Measurements from ENCODE around the gene SVEP1.
"Not testable (repeated sequence)": the region's sequence is repeated elsewhere in the genome, so short reads cannot be mapped to it uniquely, and the experiment has no call there.

Gene SVEP1

GRCh38 chr9:110444911-110445310 is 134.6 kb downstream of the SVEP1 start:
- no peak for DNase-seq (ENCODE audit: low read depth)

GRCh38 chr9:110443866-110444220 is 135.7 kb downstream of the SVEP1 start:
- no peak for DNase-seq (ENCODE audit: low read depth)

GRCh38 chr9:110443146-110443865 is 136.2 kb downstream of the SVEP1 start:
- no peak for DNase-seq (ENCODE audit: low read depth)

GRCh38 chr9:110440796-110441195 is 138.7 kb downstream of the SVEP1 start:
- DNase-seq (ENCODE audit: low read depth) = no peak

- no peak for DNase-seq (ENCODE audit: low read depth)
Measured at GRCh38 chr9:110440172-110440571, 139.4 kb downstream of the SVEP1 start.

GRCh38 chr9:110432253-110432652 is 147.3 kb downstream of the SVEP1 start:
- no peak for DNase-seq (ENCODE audit: low read depth)

- no peak for DNase-seq (ENCODE audit: low read depth)
Measured at GRCh38 chr9:110429453-110429852, 150.1 kb downstream of the SVEP1 start.

- no peak for DNase-seq (ENCODE audit: low read depth)
Measured at GRCh38 chr9:110427497-110428104, 151.9 kb downstream of the SVEP1 start.

GRCh38 chr9:110426052-110426709 is 153.4 kb downstream of the SVEP1 start:
- no peak for DNase-seq (ENCODE audit: low read depth)

- DNase-seq (ENCODE audit: low read depth) = no peak
Measured at GRCh38 chr9:110414471-110414870, 165.1 kb downstream of the SVEP1 start.

GRCh38 chr9:110410961-110411360 is 168.6 kb downstream of the SVEP1 start:
- no peak for DNase-seq (ENCODE audit: low read depth)

GRCh38 chr9:110408598-110408997 is 170.9 kb downstream of the SVEP1 start:
- no peak for DNase-seq (ENCODE audit: low read depth)

GRCh38 chr9:110405858-110406443 is 173.6 kb downstream of the SVEP1 start:
- no peak for DNase-seq (ENCODE audit: low read depth)

- DNase-seq (ENCODE audit: low read depth) = no peak
Measured at GRCh38 chr9:110404473-110404872, 175.1 kb downstream of the SVEP1 start.

- DNase-seq (ENCODE audit: low read depth) = no peak
Measured at GRCh38 chr9:110399983-110400382, 179.6 kb downstream of the SVEP1 start.

- not testable (repeated sequence) for DNase-seq (ENCODE audit: low read depth)
Measured at GRCh38 chr9:110398992-110399391, 180.5 kb downstream of the SVEP1 start.

GRCh38 chr9:110391826-110392485 is 187.6 kb downstream of the SVEP1 start:
- no peak for DNase-seq (ENCODE audit: low read depth)

GRCh38 chr9:110389148-110389750 is 190.3 kb downstream of the SVEP1 start:
- DNase-seq (ENCODE audit: low read depth) = no peak

GRCh38 chr9:110383491-110383890 is 196.1 kb downstream of the SVEP1 start:
- DNase-seq (ENCODE audit: low read depth) = no peak

- no peak for DNase-seq (ENCODE audit: low read depth)
Measured at GRCh38 chr9:110382731-110383130, 196.8 kb downstream of the SVEP1 start.

GRCh38 chr9:110371411-110372007 is 208.0 kb downstream of the SVEP1 start:
- no peak for DNase-seq (ENCODE audit: low read depth)

- no peak for DNase-seq (ENCODE audit: low read depth)
Measured at GRCh38 chr9:110370315-110370714, 209.2 kb downstream of the SVEP1 start.

All from T follicular helper cell (primary cell).